T-cell (primary cell): Measurements from ENCODE around the gene ANTXRL. TPM values are rescaled to one million over a fixed set of nuclear protein-coding genes. Genes with fewer than 3 reads are reported as not detected.
"Not testable (repeated sequence)": the region's sequence is repeated elsewhere in the genome, so short reads cannot be mapped to it uniquely, and the experiment has no call there.

Experiments
- ATAC-seq, 4 experiments: fragments of 200-7000 bp in 3 of 4; fragments of 150-1000 bp in 1 of 4; cut with Tn5 transposase; replicated peaks in 1 of 4; 1 replicate in 3 of 4; 2 replicates in 1 of 4; pipeline ENCODE4 v1.10.0; 2021; ENCODE audit warnings: moderate library complexity in 3 of 4, mild to moderate bottlenecking in 2 of 4, moderate number of reproducible peaks in 1 of 4
- CTCF ChIA-PET, 2 donors: fragments of 300-600 bp; sonication (Branson Sonifier 250); formaldehyde crosslinking; loops; one replicate each; lab custom pipeline; 2022; ENCODE audit warnings: antibody characterized with exemption in 2 of 2; lab: Charles Lee
- POLR2A ChIA-PET, 2 donors: fragments of 300-600 bp; sonication (Branson Sonifier 250); formaldehyde crosslinking; loops; one replicate each; lab custom pipeline; 2022; ENCODE audit warnings: antibody characterized with exemption in 2 of 2; lab: Charles Lee
- DNase-seq, 35 experiments: peaks; one replicate each; pipeline versions ENCODE4 v3.0.0 to v3.0.0-alpha.2; 2013 to 2023
- H3K27ac ChIP-seq: one replicate; pipeline ENCODE4 v1.5.1; 2013; ENCODE audit warnings: low read length
- H3K27me3 ChIP-seq, 2 experiments: replicated peaks in 1 of 2; 1 replicate in 1 of 2; 2 replicates in 1 of 2; pipeline versions ENCODE4 v1.6.1 to v1.7.0; 2013; ENCODE audit warnings: low read length in 1 of 2, mixed read lengths in 1 of 2; ENCODE audit not compliant: control insufficient read depth in 2 of 2, insufficient read depth in 2 of 2; ENCODE audit errors: extremely low read depth in 1 of 2
- H3K36me3 ChIP-seq, 2 donors: 1 replicate in 1 of 2; 2 replicates in 1 of 2; pipeline versions ENCODE4 v1.6.1 to v1.7.0; 2013; ENCODE audit warnings: low read length in 1 of 2; ENCODE audit not compliant: control insufficient read depth in 2 of 2, insufficient read depth in 1 of 2; ENCODE audit errors: extremely low read depth in 1 of 2
- H3K4me1 ChIP-seq, 2 experiments: 1 replicate in 1 of 2; 2 replicates in 1 of 2; pipeline versions ENCODE4 v1.6.1 to v1.7.0; 2013; ENCODE audit warnings: low read length in 2 of 2, mixed read lengths in 1 of 2; ENCODE audit not compliant: insufficient read depth in 2 of 2, control insufficient read depth in 1 of 2; ENCODE audit errors: extremely low read depth in 1 of 2
- H3K4me3 ChIP-seq, 2 donors: 1 replicate in 1 of 2; 2 replicates in 1 of 2; pipeline versions ENCODE4 v1.5.1 to v1.7.0; 2013; ENCODE audit warnings: mild to moderate bottlenecking in 2 of 2, low read length in 1 of 2, moderate library complexity in 1 of 2; ENCODE audit not compliant: control insufficient read depth in 1 of 2; ENCODE audit errors: extremely low read depth in 1 of 2
- H3K9me3 ChIP-seq: 2 replicates; pipeline ENCODE4 v1.7.0; 2013
- H3K27ac Mint-ChIP-seq, 2 donors: one replicate each; pipeline ENCODE4 v1.8.0; 2020 to 2021; ENCODE audit warnings: mild to moderate bottlenecking in 2 of 2, mixed read lengths in 2 of 2
- H3K27me3 Mint-ChIP-seq, 2 donors: one replicate each; pipeline ENCODE4 v1.8.0; 2021 to 2022; ENCODE audit warnings: mixed read lengths in 2 of 2
- H3K36me3 Mint-ChIP-seq: one replicate; pipeline ENCODE4 v1.8.0; 2021; ENCODE audit warnings: mixed read lengths
- H3K4me1 Mint-ChIP-seq, 3 donors: one replicate each; pipeline ENCODE4 v1.8.0; 2020 to 2022; ENCODE audit warnings: mixed read lengths in 3 of 3, mild to moderate bottlenecking in 1 of 3
- H3K4me3 Mint-ChIP-seq, 3 donors: one replicate each; pipeline ENCODE4 v1.8.0; 2020 to 2022; ENCODE audit warnings: mild to moderate bottlenecking in 3 of 3, mixed read lengths in 3 of 3, moderate library complexity in 3 of 3
- H3K9me3 Mint-ChIP-seq, 3 donors: one replicate each; pipeline ENCODE4 v1.8.0; 2020 to 2022; ENCODE audit warnings: mixed read lengths in 3 of 3
- WGBS: methylation state at CpG from one replicate; pipeline ENCODE4 v1.1.5; 2013; ENCODE audit warnings: missing lambda C conversion rate; ENCODE audit not compliant: insufficient coverage; 5-methylcytosine and 5-hydroxymethylcytosine counted together
- total RNA-seq, 35 experiments: library from RNA in 6 of 35; stranded (reverse) in 6 of 35; fragments of 120-200 nt in 1 of 35; gene quantifications; one replicate each; pipeline versions ENCODE4 v1.2.1 to v1.2.4 and lab custom pipeline; 2013 to 2026

ANTXRL gene
- total RNA-seq, 5 donors from 2014 or later (not counting 1 experiment from before 2014, with no cell fraction given), result 0.69 to 1.0 TPM; not detected in 3

GRCh38 chr10:46297406-46298204 is 10.8 kb downstream of the ANTXRL start:
- H3K9me3 ChIP-seq, result no peaks in the 10 kb centered on the region
- peaks cover 30 to 44% of the 10 kb centered on the region in 2 experiments for H3K4me1 ChIP-seq
- ChIA-PET POLR2A (no interaction called here), CTCF (interaction anchor here in 1 of 2 donors (0.5 kb wide), 1 partner anchor 28 kb away, joined by 3 read pairs; no protein-coding TSS in a partner anchor)
- H3K4me3 Mint-ChIP-seq, result peak overlapping the region; percentile 60 to 76 (median 75)
- H3K27me3 Mint-ChIP-seq, result no peaks in the 10 kb centered on the region
- ATAC-seq (peak in 3 of 4 experiments; percentile 66 to 81 (median 77)), DNase-seq (peak in 11 of 35 experiments; percentile 5 to 40 (median 27))
- H3K27ac Mint-ChIP-seq, result peak overlapping the region; percentile 25 to 59
- H3K27ac ChIP-seq, result no peak overlapping the region
- H3K4me3 ChIP-seq, result no peak overlapping the region
- no peaks in the 10 kb centered on the region for H3K36me3 ChIP-seq
- peaks cover 22 to 30% (median 27%) of the 10 kb centered on the region in 3 donors for H3K4me1 Mint-ChIP-seq
- WGBS, result 80% methylated on average over 8 of the region's 16 CpGs
- peaks cover 0 to 12% of the 10 kb centered on the region in 2 experiments for H3K27me3 ChIP-seq
- no peaks in the 10 kb centered on the region for H3K36me3 Mint-ChIP-seq
- H3K9me3 Mint-ChIP-seq, result no peaks in the 10 kb centered on the region

GRCh38 chr10:46298477-46299285 is 11.9 kb downstream of the ANTXRL start:
- POLR2A ChIA-PET, result no interaction called here
- H3K27me3 ChIP-seq, result peaks cover 0 to 9% of the 10 kb centered on the region in 2 experiments
- peak overlapping the region in 1 of 3 donors; percentile 60 for H3K4me3 Mint-ChIP-seq
- 53% methylated on average over 7 of the region's 9 CpGs for WGBS
- DNase-seq (peak in 1 of 35 experiments; percentile 10), ATAC-seq (peak; percentile 16 to 59 (median 42))
- H3K4me1 Mint-ChIP-seq, result peaks cover 22 to 30% (median 27%) of the 10 kb centered on the region in 3 donors
- H3K27ac Mint-ChIP-seq, result peak overlapping the region; percentile 23 to 68
- no peaks in the 10 kb centered on the region for H3K36me3 Mint-ChIP-seq
- no peak overlapping the region for H3K27ac ChIP-seq
- H3K9me3 ChIP-seq, result no peaks in the 10 kb centered on the region
- no peaks in the 10 kb centered on the region for H3K9me3 Mint-ChIP-seq
- no peaks in the 10 kb centered on the region for H3K27me3 Mint-ChIP-seq
- H3K4me1 ChIP-seq, result peaks cover 30 to 44% of the 10 kb centered on the region in 2 experiments
- CTCF ChIA-PET, result no interaction called here
- H3K36me3 ChIP-seq, result no peaks in the 10 kb centered on the region
- H3K4me3 ChIP-seq, result no peak overlapping the region

- CTCF ChIA-PET, result no interaction called here
- no peaks in the 10 kb centered on the region for H3K36me3 ChIP-seq
- 56% methylated on average over 4 of the region's 5 CpGs for WGBS
- DNase-seq (no peak), ATAC-seq (peak in 1 of 4 experiments; percentile 31)
- peaks cover 22 to 30% (median 27%) of the 10 kb centered on the region in 3 donors for H3K4me1 Mint-ChIP-seq
- H3K9me3 ChIP-seq, result no peaks in the 10 kb centered on the region
- H3K27ac ChIP-seq, result no peak overlapping the region
- H3K9me3 Mint-ChIP-seq, result no peaks in the 10 kb centered on the region
- H3K36me3 Mint-ChIP-seq, result no peaks in the 10 kb centered on the region
- no peak overlapping the region for H3K27ac Mint-ChIP-seq
- peaks cover 30 to 44% of the 10 kb centered on the region in 2 experiments for H3K4me1 ChIP-seq
- no peaks in the 10 kb centered on the region for H3K27me3 Mint-ChIP-seq
- no peak overlapping the region for H3K4me3 ChIP-seq
- POLR2A ChIA-PET, result no interaction called here
- peak overlapping the region in 1 of 3 donors; percentile 60 for H3K4me3 Mint-ChIP-seq
- peaks cover 0 to 6% of the 10 kb centered on the region in 2 experiments for H3K27me3 ChIP-seq
Measured at GRCh38 chr10:46299286-46299535, 12.4 kb downstream of the ANTXRL start.

GRCh38 chr10:46299536-46300369 is 13.0 kb downstream of the ANTXRL start:
- Mint-ChIP-seq H3K27me3 (no peaks in the 10 kb centered on the region), H3K4me3 (peak overlapping the region in 1 of 3 donors; percentile 60), H3K9me3 (no peaks in the 10 kb centered on the region), H3K27ac (no peak overlapping the region), H3K36me3 (no peaks in the 10 kb centered on the region), H3K4me1 (peaks cover 22 to 30% (median 27%) of the 10 kb centered on the region in 3 donors)
- ATAC-seq (no peak), DNase-seq (peak in 2 of 35 experiments; percentile 13 to 17)
- Histone ChIP-seq H3K36me3 (no peaks in the 10 kb centered on the region), H3K27ac (no peak overlapping the region), H3K27me3 (peaks cover 0 to 6% of the 10 kb centered on the region in 2 experiments), H3K9me3 (no peaks in the 10 kb centered on the region), H3K4me3 (no peak overlapping the region), H3K4me1 (peaks cover 30 to 41% of the 10 kb centered on the region in 2 experiments)
- POLR2A ChIA-PET, result no interaction called here
- CTCF ChIA-PET, result no interaction called here
- 77% methylated on average over 16 of the region's 20 CpGs for WGBS

GRCh38 chr10:46300370-46300711 is 13.5 kb downstream of the ANTXRL start:
- H3K36me3 Mint-ChIP-seq, H3K27ac ChIP-seq, ATAC-seq, H3K36me3 ChIP-seq, H3K9me3 ChIP-seq, H3K4me3 ChIP-seq, H3K27me3 ChIP-seq, CTCF ChIA-PET, DNase-seq, H3K27me3 Mint-ChIP-seq, H3K27ac Mint-ChIP-seq, H3K9me3 Mint-ChIP-seq, POLR2A ChIA-PET: not testable (repeated sequence)
- Mint-ChIP-seq H3K4me3 (peak overlapping the region in 1 of 3 donors; percentile 60), H3K4me1 (peaks cover 22 to 30% (median 27%) of the 10 kb centered on the region in 3 donors)
- peaks cover 30 to 41% of the 10 kb centered on the region in 2 experiments for H3K4me1 ChIP-seq
- 100% methylated on average over 2 of the region's 3 CpGs for WGBS
